Common myeloid progenitor, CD34-positive (primary cell): Measurements from ENCODE around the gene GATAD1. TPM values are rescaled to one million over a fixed set of nuclear protein-coding genes. Genes with fewer than 3 reads are reported as not detected.
A peak's percentile ranks its signal among the peaks of the same experiment; 100 is the strongest.

Experiments used
- CTCF ChIA-PET: fragments of 350-600 bp; sonication (Branson Sonifier 250); formaldehyde crosslinking; loops from one replicate; lab custom pipeline; 2021; ENCODE audit warnings: antibody characterized with exemption; lab: Charles Lee
- POLR2A ChIA-PET: fragments of 350-600 bp; sonication (Branson Sonifier 250); formaldehyde crosslinking; loops from one replicate; lab custom pipeline; 2021; ENCODE audit warnings: antibody characterized with exemption; lab: Charles Lee
- DNase-seq, 3 donors: peaks; one replicate each; pipeline versions ENCODE4 v3.0.0 to v3.0.0-alpha.2; 2013
- H3K27ac ChIP-seq, 2 experiments: 1 replicate in 1 of 2; 2 replicates in 1 of 2; pipeline ENCODE4 v1.7.0; 2013; ENCODE audit warnings: inconsistent platforms in 2 of 2, low read length in 2 of 2, mild to moderate bottlenecking in 2 of 2, low read depth in 1 of 2, moderate library complexity in 1 of 2; ENCODE audit not compliant: severe bottlenecking in 2 of 2, insufficient read depth in 1 of 2, poor library complexity in 1 of 2
- H3K27me3 ChIP-seq, 5 experiments: replicated peaks in 2 of 5; 1 replicate in 3 of 5; 2 replicates in 2 of 5; pipeline versions ENCODE4 v1.6.1 to v1.7.0; 2013; ENCODE audit warnings: low read length in 4 of 5, mild to moderate bottlenecking in 2 of 5, moderate library complexity in 2 of 5, inconsistent platforms in 1 of 5; ENCODE audit not compliant: insufficient read depth in 5 of 5, control insufficient read depth in 4 of 5
- H3K36me3 ChIP-seq, 4 experiments: 1 replicate in 2 of 4; 2 replicates in 2 of 4; pipeline versions ENCODE4 v1.6.1 to v1.7.0; 2013; ENCODE audit warnings: low read length in 3 of 4, control low read depth in 1 of 4, mild to moderate bottlenecking in 1 of 4; ENCODE audit not compliant: control insufficient read depth in 4 of 4, insufficient read depth in 4 of 4
- H3K4me1 ChIP-seq, 4 experiments: 1 replicate in 3 of 4; 2 replicates in 1 of 4; pipeline versions ENCODE4 v1.6.1 to v1.7.1; 2013; ENCODE audit warnings: low read length in 3 of 4, mild to moderate bottlenecking in 3 of 4, control low read depth in 1 of 4, inconsistent platforms in 1 of 4, moderate library complexity in 1 of 4; ENCODE audit not compliant: control insufficient read depth in 4 of 4, insufficient read depth in 4 of 4; ENCODE audit errors: control extremely low read depth in 1 of 4
- H3K4me3 ChIP-seq, 7 experiments: 1 replicate in 4 of 7; 2 replicates in 3 of 7; pipeline versions ENCODE4 v1.5.1 to v1.7.0; 2013; ENCODE audit warnings: mild to moderate bottlenecking in 7 of 7, low read length in 6 of 7, moderate library complexity in 6 of 7, inconsistent platforms in 2 of 7, low read depth in 2 of 7, control low read depth in 1 of 7; ENCODE audit not compliant: insufficient read depth in 4 of 7, control insufficient read depth in 1 of 7; ENCODE audit errors: extremely low read depth in 1 of 7
- H3K9me3 ChIP-seq, 5 experiments: 1 replicate in 4 of 5; 2 replicates in 1 of 5; pipeline versions ENCODE4 v1.6.1 to v1.7.1; 2013; ENCODE audit warnings: low read length in 4 of 5, mild to moderate bottlenecking in 2 of 5, inconsistent platforms in 1 of 5, low read depth in 1 of 5, moderate library complexity in 1 of 5; ENCODE audit not compliant: control insufficient read depth in 4 of 5, insufficient read depth in 2 of 5; ENCODE audit errors: control extremely low read depth in 1 of 5
- WGBS: methylation state at CpG from one replicate; pipeline ENCODE4 v1.1.5; 2013; ENCODE audit not compliant: insufficient coverage; 5-methylcytosine and 5-hydroxymethylcytosine counted together
- polyA plus RNA-seq: library from polyadenylated mRNA; unstranded; fragments of 120-200 nt; gene quantifications from one replicate; pipeline ENCODE4 v1.2.1, GENCODE V29; 2013

Gene GATAD1, protein sequence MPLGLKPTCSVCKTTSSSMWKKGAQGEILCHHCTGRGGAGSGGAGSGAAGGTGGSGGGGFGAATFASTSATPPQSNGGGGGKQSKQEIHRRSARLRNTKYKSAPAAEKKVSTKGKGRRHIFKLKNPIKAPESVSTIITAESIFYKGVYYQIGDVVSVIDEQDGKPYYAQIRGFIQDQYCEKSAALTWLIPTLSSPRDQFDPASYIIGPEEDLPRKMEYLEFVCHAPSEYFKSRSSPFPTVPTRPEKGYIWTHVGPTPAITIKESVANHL
- 48.5 TPM for polyA plus RNA-seq

DNA sequence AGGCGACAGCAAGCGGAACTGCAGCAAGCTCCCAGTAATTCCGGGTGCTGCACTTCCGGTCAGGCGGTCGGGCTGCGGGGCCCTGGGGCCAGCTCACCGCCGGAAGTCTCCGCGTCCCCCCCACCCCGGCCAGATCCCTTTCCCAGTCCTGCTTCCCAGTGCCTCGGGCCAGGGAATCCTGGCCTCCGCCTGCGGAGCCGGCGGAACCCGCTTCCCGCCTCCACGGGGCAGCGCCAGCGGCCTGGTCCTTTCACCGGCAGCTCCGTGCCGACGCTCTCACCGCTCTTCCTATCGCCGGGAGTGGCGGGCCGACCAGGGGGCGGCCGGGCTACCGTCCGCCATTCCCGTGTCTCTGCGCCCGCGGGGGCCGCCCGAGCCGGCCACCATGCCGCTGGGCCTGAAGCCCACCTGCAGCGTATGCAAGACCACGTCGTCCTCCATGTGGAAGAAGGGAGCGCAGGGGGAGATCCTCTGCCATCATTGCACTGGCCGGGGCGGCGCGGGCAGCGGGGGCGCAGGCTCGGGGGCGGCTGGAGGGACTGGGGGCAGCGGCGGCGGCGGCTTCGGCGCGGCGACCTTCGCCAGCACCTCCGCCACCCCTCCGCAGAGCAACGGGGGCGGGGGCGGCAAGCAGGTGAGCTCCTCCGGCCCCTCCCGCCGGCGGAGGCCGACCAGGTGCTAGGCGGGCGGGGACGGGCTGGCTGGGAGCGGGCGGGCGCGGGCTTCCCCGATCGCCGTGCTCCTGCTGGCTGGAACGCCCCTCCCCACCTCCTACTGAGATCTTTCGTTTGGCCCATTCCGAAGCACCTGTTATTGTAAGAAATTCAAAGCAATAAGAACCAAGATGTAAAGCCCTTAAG, at the start of gene GATAD1:
TSS of gene GATAD1 (plus strand) at position 138 of the 860 bp plus-strand sequence. CDS start at position 386, 248 bp downstream.
- DNase-seq: no peak
- WGBS: 0% methylated on average over 61 of the region's 87 CpGs
- ChIA-PET CTCF (interaction anchor here (0.8 to 3.8 kb wide), 22 partner anchors 13 to 617 kb away, joined by 3 to 23 read pairs (median 4); partner anchors contain the start of genes ANKIB1, CYP51A1, KRIT1 and PEX1), POLR2A (interaction anchor here (0.6 to 1.5 kb wide), 2 partner anchors 313 to 417 kb away, joined by 3 to 4 read pairs; partner anchors contain the start of gene CYP51A1)
- H3K4me3 ChIP-seq: peak within 1 kb of the TSS; percentile 81 to 98 (median 94)
- H3K4me1 ChIP-seq: peaks cover 4 to 11% (median 5%) of the 10 kb centered on the region in 4 experiments
- no peaks in the 10 kb centered on the region for H3K27me3 ChIP-seq
- H3K9me3 ChIP-seq: peaks cover 0 to 1% (median 0%) of the 10 kb centered on the region in 5 experiments
- H3K27ac ChIP-seq: peak within 1 kb of the TSS; percentile 91 to 96
- H3K36me3 ChIP-seq: peaks cover 12 to 28% (median 20%) of the 10 kb centered on the region in 4 experiments

DNA sequence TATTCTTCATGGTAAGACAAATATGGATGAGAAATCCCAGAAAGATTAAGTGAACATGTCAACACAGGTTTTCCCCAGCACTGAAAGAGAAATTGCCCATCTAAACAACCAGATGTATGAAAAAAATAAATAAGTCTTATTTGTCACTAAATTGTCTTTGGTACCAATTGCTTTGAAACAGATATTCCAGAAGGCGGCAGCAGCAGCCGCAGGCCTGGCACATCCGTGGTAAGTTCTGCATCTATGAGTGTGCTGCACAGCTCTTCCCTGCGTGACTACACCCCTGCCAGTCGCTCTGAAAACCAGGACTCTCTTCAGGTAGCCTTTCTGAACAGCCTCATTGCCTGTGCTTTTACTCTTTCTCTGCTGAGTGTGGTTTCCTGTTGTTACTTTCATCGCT, 49.7 kb upstream of the GATAD1 start:
- peaks cover 10 to 38% (median 20%) of the 10 kb centered on the region in 4 experiments for H3K36me3 ChIP-seq
- H3K4me1 ChIP-seq: no peaks in the 10 kb centered on the region
- no peaks in the 10 kb centered on the region for H3K9me3 ChIP-seq
- H3K27ac ChIP-seq: no peak overlapping the region
- no peak overlapping the region for H3K4me3 ChIP-seq
- WGBS: 97% methylated on average over 5 of the region's 6 CpGs
- H3K27me3 ChIP-seq: no peaks in the 10 kb centered on the region
- ChIA-PET CTCF (no interaction called here), POLR2A (no interaction called here)
- DNase-seq: no peak

DNA sequence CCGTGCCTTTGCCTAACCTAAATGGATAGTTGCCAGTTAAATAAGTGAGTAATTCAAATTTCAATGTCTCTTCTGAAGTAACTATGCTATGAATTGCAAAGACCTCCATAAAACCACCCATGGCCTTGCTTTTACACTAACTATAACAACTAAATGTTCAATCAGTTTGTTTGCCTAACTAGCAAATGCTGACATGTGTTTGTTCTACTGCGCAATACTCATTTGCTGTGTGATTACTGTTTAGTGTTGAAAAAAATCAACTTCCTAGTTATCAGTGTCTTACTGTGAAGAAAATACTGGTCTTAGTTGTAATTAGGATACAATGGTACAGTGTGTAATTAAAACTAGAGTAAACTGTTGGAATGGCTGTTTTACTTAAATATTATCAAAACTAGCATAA, 47.3 kb upstream of the GATAD1 start:
- CTCF ChIA-PET: no interaction called here

DNA sequence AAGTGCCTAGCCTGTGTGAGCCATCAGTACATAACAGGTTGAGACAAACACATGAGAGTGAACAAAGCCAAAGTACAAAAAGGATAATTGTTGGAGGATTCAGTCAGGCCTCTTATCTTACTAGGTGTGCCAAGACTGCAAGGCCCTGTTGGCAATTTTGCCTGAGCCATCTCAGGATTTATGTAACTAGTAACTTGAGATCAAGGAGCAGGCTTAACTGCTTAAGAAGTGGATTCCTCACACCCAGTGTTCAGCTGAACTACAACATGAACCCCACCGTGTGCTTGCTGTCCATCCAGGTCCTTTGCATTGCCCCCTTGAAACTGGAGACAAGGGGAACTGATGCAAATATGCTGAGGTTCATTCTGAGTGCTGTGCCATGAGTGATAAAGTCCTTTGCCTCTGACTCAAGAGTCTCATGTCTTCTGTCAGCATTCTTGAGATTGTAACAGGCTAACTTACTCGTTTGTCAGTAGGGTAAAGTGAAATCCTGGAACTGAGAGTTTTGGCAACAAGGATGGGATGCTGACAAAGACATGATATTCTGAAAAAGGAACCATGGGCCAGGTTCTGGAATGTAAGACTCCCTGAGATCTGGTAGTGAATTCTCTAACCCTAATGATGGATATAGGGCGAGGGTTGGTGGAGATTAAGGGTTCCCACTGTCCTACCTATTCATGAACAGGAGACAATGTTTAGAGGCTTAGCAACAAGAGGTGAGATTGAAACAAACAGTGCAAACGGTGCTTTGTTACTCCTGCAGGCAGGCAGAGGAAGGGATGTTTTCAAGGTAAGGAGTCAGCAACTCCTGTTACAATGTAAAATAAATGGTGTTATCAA, 44.1 kb upstream of the GATAD1 start:
- POLR2A ChIA-PET: no interaction called here
- CTCF ChIA-PET: interaction anchor here (1.4 kb wide), 1 partner anchor 26 kb away, joined by 3 read pairs; no protein-coding TSS in a partner anchor
- 93% methylated on average over 4 of the region's 4 CpGs for WGBS
- Histone ChIP-seq H3K4me1 (peaks cover 6 to 18% (median 10%) of the 10 kb centered on the region in 4 experiments), H3K9me3 (no peaks in the 10 kb centered on the region), H3K27me3 (peaks cover 0 to 5% (median 0%) of the 10 kb centered on the region in 5 experiments), H3K4me3 (no peak overlapping the region), H3K27ac (no peak overlapping the region), H3K36me3 (peaks cover 2 to 23% (median 14%) of the 10 kb centered on the region in 4 experiments)
- no peak for DNase-seq

More for the DNA sequence above, 47.3 kb upstream of the GATAD1 start:
- WGBS: no CpG with 5 or more reads among the region's 2 CpGs
- Histone ChIP-seq H3K36me3 (peaks cover 8 to 38% (median 20%) of the 10 kb centered on the region in 4 experiments), H3K4me3 (no peak overlapping the region), H3K4me1 (peaks cover 6 to 18% (median 10%) of the 10 kb centered on the region in 4 experiments), H3K27ac (no peak overlapping the region), H3K27me3 (no peaks in the 10 kb centered on the region), H3K9me3 (no peaks in the 10 kb centered on the region)
- DNase-seq: no peak
- POLR2A ChIA-PET: no interaction called here

DNA sequence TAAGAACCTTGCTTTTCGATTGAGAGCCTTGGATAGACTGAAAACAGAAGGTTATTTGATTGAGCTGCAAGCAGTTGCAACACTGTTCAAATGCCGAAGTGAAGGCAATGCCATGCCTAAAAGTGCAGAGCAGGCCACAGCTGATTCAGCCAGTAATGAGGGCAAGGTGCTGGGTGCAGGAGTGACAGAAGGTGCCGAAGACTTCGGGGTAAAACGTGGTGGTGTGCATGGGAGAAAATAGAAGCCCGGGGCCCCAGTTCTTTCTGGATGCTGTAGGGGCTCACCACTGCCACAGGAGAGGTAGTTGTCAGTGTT, 43.6 kb upstream of the GATAD1 start:
- H3K4me1 ChIP-seq: peaks cover 6 to 18% (median 10%) of the 10 kb centered on the region in 4 experiments
- no peak overlapping the region for H3K27ac ChIP-seq
- DNase-seq: no peak
- peaks cover 2 to 17% (median 8%) of the 10 kb centered on the region in 4 experiments for H3K36me3 ChIP-seq
- CTCF ChIA-PET: interaction anchor here (1.0 kb wide), 1 partner anchor 43 kb away, joined by 5 read pairs; the partner anchor contains the start of gene GATAD1
- H3K9me3 ChIP-seq: no peaks in the 10 kb centered on the region
- H3K4me3 ChIP-seq: no peak overlapping the region
- POLR2A ChIA-PET: no interaction called here
- 91% methylated on average over 6 of the region's 6 CpGs for WGBS
- H3K27me3 ChIP-seq: peaks cover 0 to 8% (median 0%) of the 10 kb centered on the region in 5 experiments

DNA sequence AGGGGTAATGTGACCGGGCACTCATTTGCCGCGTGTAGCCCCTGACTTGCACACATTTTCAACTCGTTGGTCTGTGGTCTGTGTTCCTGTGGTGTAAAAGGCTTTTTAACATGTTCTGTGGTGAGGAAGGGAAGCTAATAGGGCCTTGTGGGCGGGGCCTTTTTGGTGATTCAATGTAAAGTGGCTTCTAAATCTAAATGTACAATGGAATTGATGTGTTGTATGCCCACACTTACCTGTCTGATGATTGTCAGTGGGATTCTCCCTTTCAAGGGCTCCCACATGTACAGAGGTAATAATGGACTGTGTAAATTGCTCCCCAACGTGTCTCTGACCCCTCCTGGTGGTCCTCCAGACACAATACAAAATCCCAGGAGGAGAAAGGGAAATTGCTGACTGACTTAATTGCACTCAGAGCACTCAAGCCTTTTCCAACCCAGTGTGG, 43.1 kb upstream of the GATAD1 start:
- H3K36me3 ChIP-seq: peaks cover 0 to 13% (median 7%) of the 10 kb centered on the region in 4 experiments
- WGBS: 0% methylated on average over 3 of the region's 6 CpGs
- peaks cover 6 to 18% (median 10%) of the 10 kb centered on the region in 4 experiments for H3K4me1 ChIP-seq
- H3K4me3 ChIP-seq: no peak overlapping the region
- ChIA-PET CTCF (interaction anchor here (1.0 kb wide), 1 partner anchor 43 kb away, joined by 5 read pairs; the partner anchor contains the start of gene GATAD1), POLR2A (no interaction called here)
- H3K9me3 ChIP-seq: no peaks in the 10 kb centered on the region
- H3K27ac ChIP-seq: no peak overlapping the region
- peaks cover 0 to 8% (median 0%) of the 10 kb centered on the region in 5 experiments for H3K27me3 ChIP-seq
- peak; percentile 55 to 91 (median 91) for DNase-seq
